ENCODE data around the gene MAP3K12. TPM values are rescaled to one million over a fixed set of nuclear protein-coding genes. Genes with fewer than 3 reads are reported as not detected.

Gene MAP3K12
- total RNA-seq, 2 experiments from 2014 or later: 7.2 to 13.4 TPM

DNA sequence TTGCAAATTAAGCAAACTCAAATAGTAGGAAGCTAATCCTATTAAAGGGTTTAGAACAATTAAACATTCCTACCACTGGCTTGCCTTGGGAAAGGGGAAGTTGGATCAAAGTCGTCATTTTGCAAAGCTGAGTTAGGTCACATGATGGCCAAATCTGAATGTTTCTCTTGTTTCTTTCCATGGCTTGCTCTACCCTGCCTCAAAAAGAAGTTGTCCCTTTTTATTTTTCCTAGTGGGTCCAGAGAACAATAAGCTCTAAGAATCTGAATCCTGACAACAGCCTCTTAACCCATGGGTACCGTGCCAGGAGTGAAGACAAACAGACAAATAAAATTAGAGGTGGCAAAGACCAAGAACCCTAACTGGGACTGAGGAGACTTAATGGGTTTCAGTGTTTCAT, 34.2 kb upstream of the MAP3K12 start:
- BruUV-seq (replicated peaks): no TSS peak
- ChIA-PET CTCF (ENCODE audit: unreplicated experiment) (no interaction called here), POLR2A (interaction anchor here (0.6 to 1.1 kb wide), 2 partner anchors 48 to 95 kb away, joined by 3 read pairs; no protein-coding TSS in a partner anchor)
- TF ChIP-seq EZH2phosphoT487 (IDR thresholded peaks at IDR 0.05; ENCODE audit: borderline replicate concordance, low read depth, low read length): no peak
- Histone ChIP-seq H3K79me2 (ENCODE audit: insufficient read depth, low read depth, low read length) (no peaks in the 10 kb centered on the region), H3K9me2 (ENCODE audit: insufficient read depth, low read length) (no peaks in the 10 kb centered on the region), H4K20me1 (ENCODE audit: insufficient read depth, low read length) (no peaks in the 10 kb centered on the region), H3K36me3 (ENCODE audit: insufficient read depth, low read length) (peaks cover 57% of the 10 kb centered on the region), H3K27ac (ENCODE audit: low read depth, low read length, poor library complexity, severe bottlenecking) (no peak overlapping the region), H3K4me2 (ENCODE audit: low read length) (no peak overlapping the region), H2AFZ (ENCODE audit: low read length) (no peak overlapping the region), H3K9me3 (ENCODE audit: low read length) (no peaks in the 10 kb centered on the region), H3K4me1 (ENCODE audit: insufficient read depth, low read length, poor library complexity, severe bottlenecking) (no peaks in the 10 kb centered on the region), H3K4me3 (ENCODE audit: low read depth, low read length, poor library complexity, severe bottlenecking) (no peak overlapping the region)
- intact Hi-C loops (cut with micrococcal nuclease; ENCODE audit: unreplicated experiment): no loop called here
- DNase-seq (ENCODE audit: low spot score): no peak

DNA sequence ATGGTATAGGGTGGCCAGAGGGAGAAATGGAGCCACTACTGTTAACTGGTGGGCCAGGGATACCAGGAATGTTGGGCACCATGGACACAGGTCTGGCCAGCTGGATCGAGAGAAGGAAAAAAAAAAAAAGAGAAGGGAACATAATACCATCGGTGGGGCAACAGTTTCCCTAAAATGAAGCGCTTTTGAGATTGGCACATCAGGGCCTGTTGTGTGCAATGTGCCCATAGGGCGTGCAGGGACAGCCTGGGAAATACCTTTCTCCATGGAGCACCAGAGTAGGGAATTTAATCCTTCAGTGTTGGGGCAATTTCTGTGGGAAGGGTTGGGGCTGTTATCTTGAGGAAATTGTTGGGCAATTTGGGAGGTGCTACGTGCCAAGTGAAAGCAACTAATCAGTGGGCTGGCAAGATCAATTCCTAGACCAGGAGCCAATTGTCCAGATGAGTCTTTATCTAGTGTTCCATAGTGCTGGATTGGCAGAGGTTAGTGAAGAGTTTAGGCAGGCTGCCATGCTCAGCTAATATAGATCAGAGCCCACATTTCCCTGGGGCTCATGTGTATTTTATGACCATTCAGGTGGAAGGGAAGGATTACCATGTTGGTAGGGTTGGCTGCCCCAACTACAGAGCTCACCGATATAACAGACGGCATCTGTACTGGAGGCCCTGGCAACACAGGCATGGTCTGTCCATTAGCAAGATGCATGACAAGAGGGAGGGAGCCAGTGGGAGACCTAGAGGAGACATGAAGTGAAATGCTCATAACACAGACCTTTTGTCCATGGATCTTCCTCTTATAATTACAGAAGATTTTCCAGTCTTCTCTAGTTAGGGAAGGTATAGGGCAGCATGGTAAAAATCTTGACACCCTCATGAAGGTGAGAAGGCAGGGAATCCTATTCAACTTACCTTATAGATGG, 33.5 kb upstream of the MAP3K12 start:
- peaks cover 54% of the 10 kb centered on the region for H3K36me3 ChIP-seq (ENCODE audit: insufficient read depth, low read length)
- DNase-seq (ENCODE audit: low spot score): no peak
- no peaks in the 10 kb centered on the region for H3K79me2 ChIP-seq (ENCODE audit: insufficient read depth, low read depth, low read length)
- H3K27ac ChIP-seq (ENCODE audit: low read depth, low read length, poor library complexity, severe bottlenecking): no peak overlapping the region
- no peaks in the 10 kb centered on the region for H3K4me1 ChIP-seq (ENCODE audit: insufficient read depth, low read length, poor library complexity, severe bottlenecking)
- intact Hi-C loops (cut with micrococcal nuclease; ENCODE audit: unreplicated experiment): no loop called here
- H3K4me2 ChIP-seq (ENCODE audit: low read length): no peak overlapping the region
- BruUV-seq (replicated peaks): no TSS peak
- no peaks in the 10 kb centered on the region for H3K9me2 ChIP-seq (ENCODE audit: insufficient read depth, low read length)
- H4K20me1 ChIP-seq (ENCODE audit: insufficient read depth, low read length): no peaks in the 10 kb centered on the region
- no peak overlapping the region for H2AFZ ChIP-seq (ENCODE audit: low read length)
- no peak overlapping the region for H3K4me3 ChIP-seq (ENCODE audit: low read depth, low read length, poor library complexity, severe bottlenecking)
- CTCF ChIA-PET (ENCODE audit: unreplicated experiment): no interaction called here
- no peaks in the 10 kb centered on the region for H3K9me3 ChIP-seq (ENCODE audit: low read length)
- TF ChIP-seq EZH2phosphoT487 (IDR thresholded peaks at IDR 0.05; ENCODE audit: borderline replicate concordance, low read depth, low read length): no peak
- TF ChIP-seq, protein P1, sequence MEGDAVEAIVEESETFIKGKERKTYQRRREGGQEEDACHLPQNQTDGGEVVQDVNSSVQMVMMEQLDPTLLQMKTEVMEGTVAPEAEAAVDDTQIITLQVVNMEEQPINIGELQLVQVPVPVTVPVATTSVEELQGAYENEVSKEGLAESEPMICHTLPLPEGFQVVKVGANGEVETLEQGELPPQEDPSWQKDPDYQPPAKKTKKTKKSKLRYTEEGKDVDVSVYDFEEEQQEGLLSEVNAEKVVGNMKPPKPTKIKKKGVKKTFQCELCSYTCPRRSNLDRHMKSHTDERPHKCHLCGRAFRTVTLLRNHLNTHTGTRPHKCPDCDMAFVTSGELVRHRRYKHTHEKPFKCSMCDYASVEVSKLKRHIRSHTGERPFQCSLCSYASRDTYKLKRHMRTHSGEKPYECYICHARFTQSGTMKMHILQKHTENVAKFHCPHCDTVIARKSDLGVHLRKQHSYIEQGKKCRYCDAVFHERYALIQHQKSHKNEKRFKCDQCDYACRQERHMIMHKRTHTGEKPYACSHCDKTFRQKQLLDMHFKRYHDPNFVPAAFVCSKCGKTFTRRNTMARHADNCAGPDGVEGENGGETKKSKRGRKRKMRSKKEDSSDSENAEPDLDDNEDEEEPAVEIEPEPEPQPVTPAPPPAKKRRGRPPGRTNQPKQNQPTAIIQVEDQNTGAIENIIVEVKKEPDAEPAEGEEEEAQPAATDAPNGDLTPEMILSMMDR (conservative IDR thresholded peaks at IDR 0.05; ENCODE audit: low read length): no peak
- POLR2A ChIA-PET: interaction anchor here (0.6 to 1.1 kb wide), 4 partner anchors 48 to 142 kb away, joined by 3 to 4 read pairs (median 3); no protein-coding TSS in a partner anchor

DNA sequence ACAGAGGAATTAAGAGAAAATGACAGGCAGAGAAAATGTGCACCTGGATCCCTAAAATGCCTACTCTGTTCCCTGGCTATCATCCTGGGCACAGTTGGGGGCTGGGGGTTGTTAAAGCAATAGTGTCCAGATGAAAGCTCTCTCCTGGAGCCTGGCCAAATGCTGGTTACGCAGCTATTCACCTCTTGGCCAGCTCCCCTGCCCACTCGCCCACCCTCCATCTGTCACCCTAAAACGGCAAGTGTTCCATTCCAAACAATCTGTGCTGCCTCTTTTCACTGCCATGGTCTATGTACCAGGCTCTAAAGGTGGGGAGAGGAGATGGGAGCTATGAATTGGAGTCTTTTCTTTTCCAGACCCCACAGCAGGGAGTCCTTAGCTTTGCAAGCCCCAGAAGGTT, 32.8 kb upstream of the MAP3K12 start:
- ChIA-PET POLR2A (interaction anchor here (0.6 to 0.7 kb wide), 2 partner anchors 17 to 388 kb away, joined by 4 read pairs; no protein-coding TSS in a partner anchor), CTCF (ENCODE audit: unreplicated experiment) (no interaction called here)
- DNase-seq (ENCODE audit: low spot score): no peak
- Histone ChIP-seq H3K36me3 (ENCODE audit: insufficient read depth, low read length) (peaks cover 53% of the 10 kb centered on the region), H3K9me2 (ENCODE audit: insufficient read depth, low read length) (no peaks in the 10 kb centered on the region), H3K27ac (ENCODE audit: low read depth, low read length, poor library complexity, severe bottlenecking) (no peak overlapping the region), H3K4me1 (ENCODE audit: insufficient read depth, low read length, poor library complexity, severe bottlenecking) (no peaks in the 10 kb centered on the region), H2AFZ (ENCODE audit: low read length) (no peak overlapping the region), H4K20me1 (ENCODE audit: insufficient read depth, low read length) (no peaks in the 10 kb centered on the region), H3K4me3 (ENCODE audit: low read depth, low read length, poor library complexity, severe bottlenecking) (no peak overlapping the region), H3K9me3 (ENCODE audit: low read length) (no peaks in the 10 kb centered on the region), H3K4me2 (ENCODE audit: low read length) (no peak overlapping the region), H3K79me2 (ENCODE audit: insufficient read depth, low read depth, low read length) (no peaks in the 10 kb centered on the region)
- BruUV-seq (replicated peaks): no TSS peak
- TF ChIP-seq, protein P1 (conservative IDR thresholded peaks at IDR 0.05; ENCODE audit: low read length): no peak
- TF ChIP-seq EZH2phosphoT487 (IDR thresholded peaks at IDR 0.05; ENCODE audit: borderline replicate concordance, low read depth, low read length): no peak
- intact Hi-C loops (cut with micrococcal nuclease; ENCODE audit: unreplicated experiment): no loop called here
